OCI-M1 (cell line): Measurements from ENCODE around the gene CFAP410.
"Not testable (repeated sequence)": the region's sequence is repeated elsewhere in the genome, so short reads cannot be mapped to it uniquely, and the experiment has no call there.

Experiments used
- DNase-seq: peaks from one replicate; lab custom pipeline; 2025; lab: John Stamatoyannopoulos, UW

Gene CFAP410

DNA sequence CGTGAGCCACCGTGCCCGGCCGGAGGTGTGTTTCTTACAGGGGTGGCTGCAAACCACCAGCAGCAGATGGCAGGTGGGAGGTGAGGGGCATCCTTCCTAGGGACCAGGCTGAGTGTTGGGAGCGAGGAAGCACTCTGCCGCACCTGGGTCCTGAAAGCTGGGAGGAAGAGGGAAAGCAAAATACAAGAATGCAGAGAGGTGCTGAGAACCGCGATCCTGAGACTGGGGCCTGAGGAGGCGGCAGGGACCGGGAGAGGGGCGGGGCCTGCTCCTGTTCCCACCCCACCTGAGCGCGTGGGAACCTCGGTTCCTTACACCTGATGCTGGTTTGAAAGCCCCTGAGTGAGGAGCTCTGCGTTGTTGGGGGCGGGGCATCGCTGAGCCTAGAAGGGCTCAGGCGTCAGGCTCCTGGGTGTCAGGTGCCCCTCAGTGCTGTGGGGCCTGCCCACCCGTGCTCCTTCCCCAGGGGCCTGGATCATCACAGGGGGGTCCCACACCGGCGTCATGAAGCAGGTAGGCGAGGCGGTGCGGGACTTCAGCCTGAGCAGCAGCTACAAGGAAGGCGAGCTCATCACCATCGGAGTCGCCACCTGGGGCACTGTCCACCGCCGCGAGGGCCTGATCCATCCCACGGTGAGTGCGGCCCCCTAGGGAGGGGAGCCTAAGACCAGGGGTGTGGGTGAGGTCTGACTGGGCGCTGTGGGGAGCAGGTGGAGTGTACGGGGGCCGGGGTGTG, 29.7 kb upstream of the CFAP410 start:
- no peak for DNase-seq

DNA sequence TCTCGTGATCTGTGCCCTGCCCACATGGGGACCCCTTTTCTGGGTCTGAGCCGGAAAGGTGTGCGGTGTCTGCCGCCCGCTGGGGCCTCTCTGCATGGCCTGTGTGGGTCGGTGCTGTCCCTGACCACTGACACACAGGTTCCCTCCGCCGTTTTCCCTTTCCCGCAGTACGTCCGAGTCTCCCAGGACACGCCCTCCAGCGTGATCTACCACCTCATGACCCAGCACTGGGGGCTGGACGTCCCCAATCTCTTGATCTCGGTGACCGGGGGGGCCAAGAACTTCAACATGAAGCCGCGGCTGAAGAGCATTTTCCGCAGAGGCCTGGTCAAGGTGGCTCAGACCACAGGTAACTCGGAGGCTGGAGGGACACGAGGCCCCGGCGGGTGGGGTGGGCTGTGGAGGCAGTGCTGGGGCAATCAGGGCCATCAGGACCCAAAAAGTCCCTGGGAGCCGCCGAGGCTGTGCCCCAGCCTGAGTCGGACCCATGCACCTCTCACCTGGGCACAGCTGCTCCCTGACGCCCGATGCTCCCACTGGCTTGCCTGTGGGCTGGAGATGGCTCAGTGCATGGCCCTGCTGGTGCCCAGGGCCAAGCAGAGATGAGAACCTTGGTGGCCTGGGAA, 27.5 kb upstream of the CFAP410 start:
- DNase-seq = no peak

GRCh38 chr21:44365967-44366585, 26.9 kb upstream of the CFAP410 start:
- DNase-seq = no peak

- DNase-seq = no peak
Measured at GRCh38 chr21:44365251-44365966, 26.2 kb upstream of the CFAP410 start.

DNA sequence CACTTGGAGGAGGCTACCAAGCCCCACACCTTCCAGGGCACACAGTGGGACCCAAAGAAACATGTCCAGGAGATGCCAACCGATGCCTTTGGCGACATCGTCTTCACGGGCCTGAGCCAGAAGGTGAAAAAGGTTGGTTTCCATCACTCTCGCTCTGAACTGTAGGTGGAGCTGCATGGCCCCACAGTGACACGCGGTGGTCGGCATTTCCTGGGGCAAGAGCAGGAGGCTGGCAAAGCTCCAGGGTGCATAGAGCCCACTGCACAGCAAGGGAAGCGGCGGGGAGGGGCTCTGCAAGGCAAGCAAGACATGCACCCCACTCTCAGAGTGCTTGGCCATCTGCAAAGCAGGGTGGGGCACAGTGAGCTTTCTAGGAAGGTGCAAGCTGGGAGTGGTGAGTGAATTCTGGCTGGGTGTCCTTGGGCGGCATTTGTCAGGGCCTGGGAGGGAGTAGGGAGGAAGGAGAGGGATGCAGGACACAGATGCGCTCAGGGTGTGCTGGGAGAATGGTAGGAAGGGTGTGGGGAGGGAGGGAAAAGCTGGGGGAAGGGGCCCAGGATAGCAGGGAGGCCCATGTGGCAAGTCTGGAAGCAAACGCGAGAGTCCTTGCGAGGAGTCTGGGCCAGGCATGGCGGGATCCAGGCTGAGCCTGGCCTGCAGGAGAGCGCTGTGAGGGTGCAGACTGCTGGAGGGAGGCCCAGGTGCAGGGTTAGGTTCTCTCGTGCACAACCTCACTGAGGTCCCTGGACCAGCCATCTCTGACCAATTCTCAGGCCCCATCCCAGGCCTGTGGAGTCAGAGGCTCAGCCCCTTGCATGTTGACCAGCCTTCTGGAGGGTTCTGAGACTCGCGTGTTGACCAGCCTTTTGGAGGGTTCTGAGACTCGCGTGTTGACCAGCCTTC, 25.2 kb upstream of the CFAP410 start:
- DNase-seq = no peak

DNA sequence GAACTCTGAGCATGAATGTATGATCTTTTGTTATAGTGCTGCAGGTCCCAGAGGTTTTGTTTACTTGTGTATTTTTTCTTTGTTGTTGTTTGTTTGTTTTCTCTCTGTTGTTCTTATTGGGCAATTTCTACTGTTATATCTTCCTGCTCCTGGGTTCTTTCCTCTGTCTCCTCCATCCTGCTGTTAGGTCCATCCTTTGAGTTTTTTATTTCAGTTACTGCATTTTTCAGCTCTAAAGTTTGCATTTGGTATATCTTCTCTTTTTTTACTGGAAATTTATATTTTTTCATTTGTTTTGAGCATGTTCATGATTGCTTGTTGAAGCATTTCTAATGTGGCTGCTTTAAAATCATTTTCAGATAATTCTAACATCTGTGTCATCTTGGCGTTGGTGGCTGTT, 24.1 kb upstream of the CFAP410 start:
- DNase-seq = no peak

- DNase-seq = not testable (repeated sequence)
Measured at GRCh38 chr21:44361903-44362302, 22.7 kb upstream of the CFAP410 start.

- DNase-seq = peak; percentile 79
Measured at GRCh38 chr21:44360159-44360558, 21.0 kb upstream of the CFAP410 start.

- no peak for DNase-seq
Measured at GRCh38 chr21:44359396-44359795, 20.2 kb upstream of the CFAP410 start.

DNA sequence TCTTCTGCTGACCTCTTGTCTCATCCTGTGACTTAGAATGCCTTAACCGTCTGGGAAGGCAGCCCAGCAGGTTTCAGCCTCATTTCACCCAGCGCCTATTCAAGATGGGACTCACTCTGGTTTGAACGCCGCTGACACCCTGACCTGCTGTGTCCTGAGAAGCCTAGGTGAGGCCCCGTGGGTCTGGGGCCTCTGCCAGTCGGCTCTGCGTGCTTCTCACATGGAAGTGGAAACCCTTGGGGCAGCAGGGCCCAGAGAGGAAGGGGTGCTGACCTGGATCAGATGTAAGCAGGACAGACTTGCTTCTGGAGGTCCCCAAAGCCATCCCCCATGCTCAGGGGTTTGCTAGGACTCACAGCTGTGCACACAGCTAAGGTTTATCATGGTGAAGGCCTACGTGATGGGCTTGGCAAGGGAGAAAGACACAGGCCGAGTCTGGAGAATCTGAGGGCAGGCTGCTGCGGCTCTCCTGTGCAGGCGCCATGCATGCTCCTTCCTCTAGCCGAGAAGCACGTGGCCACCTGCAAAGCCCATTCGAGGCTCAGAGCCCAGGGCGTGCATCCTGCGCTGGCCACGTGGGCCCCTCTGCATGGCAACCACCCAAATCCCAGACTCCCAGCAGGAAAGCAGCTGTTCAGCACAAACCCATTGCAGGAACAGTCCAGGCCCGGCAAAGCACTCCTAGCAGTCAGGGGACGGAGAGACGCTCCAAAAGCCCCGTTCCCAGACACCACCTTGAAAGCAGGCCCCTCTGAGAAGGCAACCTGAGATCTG, 18.1 kb upstream of the CFAP410 start:
- no peak for DNase-seq

DNA sequence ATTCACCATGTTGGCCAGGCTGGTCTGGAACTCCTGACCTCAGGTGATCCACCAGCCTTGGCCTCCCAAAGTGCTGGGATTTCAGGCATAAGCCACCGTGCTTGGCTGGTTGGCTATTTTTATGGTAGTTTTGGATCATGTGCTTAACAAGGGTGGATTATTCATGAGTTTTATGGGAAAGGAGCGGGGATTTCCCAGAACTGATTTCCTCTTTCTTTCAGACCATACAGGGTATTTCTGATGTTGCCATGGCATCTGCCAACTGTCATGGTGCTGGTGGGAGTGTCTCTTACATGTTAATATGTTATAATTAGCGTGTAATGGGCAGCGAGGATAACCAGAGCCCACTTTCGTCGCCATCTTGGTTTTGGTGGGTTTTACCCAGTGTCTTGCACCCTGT, 17.4 kb upstream of the CFAP410 start:
- DNase-seq = peak; percentile 34

- DNase-seq = no peak
Measured at GRCh38 chr21:44356160-44356559, 17.0 kb upstream of the CFAP410 start.

GRCh38 chr21:44354775-44355771, 15.9 kb upstream of the CFAP410 start:
- DNase-seq = no peak

GRCh38 chr21:44354001-44354405, 14.8 kb upstream of the CFAP410 start:
- no peak for DNase-seq

DNA sequence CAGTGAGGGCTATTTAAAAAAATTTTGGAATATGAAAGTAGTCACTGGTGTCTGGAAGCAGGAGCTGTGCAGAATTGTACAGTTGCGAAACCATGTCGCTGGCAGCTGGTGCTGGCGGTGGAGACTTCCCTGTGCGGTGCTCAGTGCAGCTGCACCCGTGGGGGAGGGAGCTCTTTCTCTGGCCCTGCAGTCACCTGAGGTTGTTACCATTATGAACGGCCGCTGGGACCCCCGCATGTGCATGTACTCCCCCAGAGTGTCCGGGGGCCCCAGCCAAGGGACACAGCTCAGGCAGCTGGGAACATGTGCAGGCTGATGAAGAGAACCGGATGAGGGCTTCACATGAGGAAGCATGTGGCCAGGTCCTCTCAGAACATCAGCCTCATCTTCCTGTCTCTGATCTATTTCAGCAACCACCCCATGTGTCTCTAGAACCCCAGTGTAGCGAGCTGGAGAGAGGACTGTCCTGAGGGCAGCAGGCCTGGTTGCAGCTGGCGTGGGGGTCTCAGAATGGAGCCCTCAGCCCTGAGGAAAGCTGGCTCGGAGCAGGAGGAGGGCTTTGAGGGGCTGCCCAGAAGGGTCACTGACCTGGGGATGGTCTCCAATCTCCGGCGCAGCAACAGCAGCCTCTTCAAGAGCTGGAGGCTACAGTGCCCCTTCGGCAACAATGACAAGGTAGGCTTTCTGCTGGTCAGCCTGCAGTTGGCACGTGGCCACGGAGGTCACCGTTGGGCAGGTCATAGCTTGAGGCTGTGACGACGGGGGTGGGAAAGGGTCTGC, 14.2 kb upstream of the CFAP410 start, which contains the start of gene TRPM2:
Gene TRPM2 (plus strand): TSS at position 431 of the 780 bp plus-strand sequence. CDS start 80 bp downstream, at position 511.
- peak; percentile 56 for DNase-seq

DNA sequence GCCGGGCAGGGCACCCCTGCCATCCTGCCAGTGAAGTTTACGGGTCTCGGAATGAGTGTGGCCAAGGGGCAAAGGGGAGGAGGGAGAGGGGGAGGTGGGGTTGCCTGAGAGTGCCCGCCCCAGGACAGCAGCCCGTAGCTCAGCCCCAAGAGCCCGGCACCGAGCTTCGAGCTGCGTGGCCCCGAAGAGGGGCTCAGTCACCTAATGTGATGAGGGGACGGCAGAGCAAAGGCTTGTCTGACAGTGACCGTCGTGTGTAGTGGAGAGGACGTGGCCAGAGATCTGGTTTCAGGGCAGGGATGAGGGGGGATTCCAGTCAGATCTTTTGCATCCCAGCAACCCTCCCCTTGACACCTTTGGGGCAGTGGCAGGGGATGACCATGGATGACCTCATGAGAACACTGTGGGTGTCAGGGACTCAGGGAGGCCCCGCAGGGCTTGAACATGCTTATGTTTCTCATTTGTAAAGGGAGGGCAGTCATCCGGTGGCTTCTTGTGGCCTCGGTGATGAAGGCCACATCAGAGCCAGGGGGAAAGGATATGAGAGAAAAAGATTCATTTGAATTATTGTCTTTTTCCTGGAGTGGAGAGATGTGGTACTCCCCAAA, 13.2 kb upstream of the CFAP410 start:
- no peak for DNase-seq

- DNase-seq = no peak
Measured at GRCh38 chr21:44351535-44352252, 12.5 kb upstream of the CFAP410 start.
